Measurements from ENCODE around the gene NIPBL.
A peak's percentile ranks its signal among the peaks of the same experiment; 100 is the strongest.
"Not testable (repeated sequence)": the region's sequence is repeated elsewhere in the genome, so short reads cannot be mapped to it uniquely, and the experiment has no call there.

Gene NIPBL

GRCh38 chr5:36876299-36876964 lies at the start of gene NIPBL:
NIPBL (plus strand) TSS chr5:36876769; CDS start chr5:36953697, 76,928 bp downstream.
- Mint-ChIP-seq H3K9me3 (no peaks in the 10 kb centered on the region), H3K4me3 (peak within 1 kb of the TSS; percentile 92), H3K27ac (peak within 1 kb of the TSS; percentile 98), H3K36me3 (ENCODE audit: low read depth) (peaks cover 41% of the 10 kb centered on the region), H3K27me3 (no peaks in the 10 kb centered on the region), H3K4me1 (ENCODE audit: low read depth) (peaks cover 54% of the 10 kb centered on the region)
- peak; percentile 89 for DNase-seq

GRCh38 chr5:36832274-36832673 lies 44.3 kb upstream of the NIPBL start:
- Mint-ChIP-seq H3K9me3 (no peaks in the 10 kb centered on the region), H3K36me3 (ENCODE audit: low read depth) (no peaks in the 10 kb centered on the region), H3K4me1 (ENCODE audit: low read depth) (no peaks in the 10 kb centered on the region), H3K27me3 (peaks cover 13% of the 10 kb centered on the region), H3K4me3 (no peak overlapping the region), H3K27ac (no peak overlapping the region)
- no peak for DNase-seq

- H3K36me3 Mint-ChIP-seq (ENCODE audit: low read depth) = no peaks in the 10 kb centered on the region
- no peaks in the 10 kb centered on the region for H3K4me1 Mint-ChIP-seq (ENCODE audit: low read depth)
- DNase-seq = no peak
- H3K27ac Mint-ChIP-seq = no peak overlapping the region
- no peak overlapping the region for H3K4me3 Mint-ChIP-seq
- peaks cover 3% of the 10 kb centered on the region for H3K9me3 Mint-ChIP-seq
- peaks cover 15% of the 10 kb centered on the region for H3K27me3 Mint-ChIP-seq
Observed at GRCh38 chr5:36836831-36837230, 39.7 kb upstream of the NIPBL start.

GRCh38 chr5:36839489-36840476 lies 36.8 kb upstream of the NIPBL start:
- no peaks in the 10 kb centered on the region for H3K36me3 Mint-ChIP-seq (ENCODE audit: low read depth)
- peaks cover 9% of the 10 kb centered on the region for H3K27me3 Mint-ChIP-seq
- H3K4me3 Mint-ChIP-seq = no peak overlapping the region
- H3K27ac Mint-ChIP-seq = no peak overlapping the region
- no peak for DNase-seq
- H3K9me3 Mint-ChIP-seq = peaks cover 3% of the 10 kb centered on the region
- peaks cover 12% of the 10 kb centered on the region for H3K4me1 Mint-ChIP-seq (ENCODE audit: low read depth)

- Mint-ChIP-seq H3K27ac (no peak overlapping the region), H3K36me3 (ENCODE audit: low read depth) (no peaks in the 10 kb centered on the region), H3K27me3 (peaks cover 9% of the 10 kb centered on the region), H3K9me3 (peaks cover 3% of the 10 kb centered on the region), H3K4me1 (ENCODE audit: low read depth) (peaks cover 14% of the 10 kb centered on the region), H3K4me3 (no peak overlapping the region)
- DNase-seq = no peak
Observed at GRCh38 chr5:36841677-36842076, 34.9 kb upstream of the NIPBL start.

GRCh38 chr5:36842087-36842486 lies 34.5 kb upstream of the NIPBL start:
- Mint-ChIP-seq H3K4me3 (no peak overlapping the region), H3K27ac (no peak overlapping the region), H3K36me3 (ENCODE audit: low read depth) (no peaks in the 10 kb centered on the region), H3K27me3 (peaks cover 9% of the 10 kb centered on the region), H3K9me3 (peaks cover 3% of the 10 kb centered on the region), H3K4me1 (ENCODE audit: low read depth) (peaks cover 14% of the 10 kb centered on the region)
- DNase-seq = no peak

- Mint-ChIP-seq H3K27ac (no peak overlapping the region), H3K4me3 (no peak overlapping the region), H3K9me3 (peaks cover 3% of the 10 kb centered on the region), H3K4me1 (ENCODE audit: low read depth) (peaks cover 14% of the 10 kb centered on the region), H3K36me3 (ENCODE audit: low read depth) (no peaks in the 10 kb centered on the region), H3K27me3 (peaks cover 5% of the 10 kb centered on the region)
- no peak for DNase-seq
Observed at GRCh38 chr5:36844305-36844704, 32.3 kb upstream of the NIPBL start.

GRCh38 chr5:36848545-36848944 lies 28.0 kb upstream of the NIPBL start:
- H3K27ac Mint-ChIP-seq; H3K27me3 Mint-ChIP-seq; H3K4me3 Mint-ChIP-seq; DNase-seq; H3K9me3 Mint-ChIP-seq; H3K36me3 Mint-ChIP-seq (ENCODE audit: low read depth): not testable (repeated sequence)
- peaks cover 16% of the 10 kb centered on the region for H3K4me1 Mint-ChIP-seq (ENCODE audit: low read depth)

GRCh38 chr5:36852903-36853302 lies 23.7 kb upstream of the NIPBL start:
- H3K27me3 Mint-ChIP-seq; DNase-seq; H3K36me3 Mint-ChIP-seq (ENCODE audit: low read depth): not testable (repeated sequence)

GRCh38 chr5:36854402-36855140 lies 22.0 kb upstream of the NIPBL start:
- DNase-seq = no peak
- Mint-ChIP-seq H3K27ac (no peak overlapping the region), H3K36me3 (ENCODE audit: low read depth) (no peaks in the 10 kb centered on the region), H3K4me1 (ENCODE audit: low read depth) (peaks cover 5% of the 10 kb centered on the region), H3K27me3 (peaks cover 11% of the 10 kb centered on the region), H3K4me3 (no peak overlapping the region), H3K9me3 (no peaks in the 10 kb centered on the region)

More at GRCh38 chr5:36852903-36853302, 23.7 kb upstream of the NIPBL start:
- not testable (repeated sequence) for H3K4me3 Mint-ChIP-seq; H3K4me1 Mint-ChIP-seq (ENCODE audit: low read depth); H3K9me3 Mint-ChIP-seq; H3K27ac Mint-ChIP-seq

GRCh38 chr5:36855141-36855495 lies 21.5 kb upstream of the NIPBL start:
- Mint-ChIP-seq H3K4me3 (no peak overlapping the region), H3K27me3 (peaks cover 16% of the 10 kb centered on the region), H3K27ac (no peak overlapping the region), H3K36me3 (ENCODE audit: low read depth) (no peaks in the 10 kb centered on the region), H3K4me1 (ENCODE audit: low read depth) (peaks cover 5% of the 10 kb centered on the region), H3K9me3 (no peaks in the 10 kb centered on the region)
- DNase-seq = no peak

- Mint-ChIP-seq H3K9me3 (peaks cover 3% of the 10 kb centered on the region), H3K36me3 (ENCODE audit: low read depth) (peaks cover 5% of the 10 kb centered on the region), H3K27me3 (peaks cover 26% of the 10 kb centered on the region), H3K27ac (no peak overlapping the region), H3K4me1 (ENCODE audit: low read depth) (no peaks in the 10 kb centered on the region), H3K4me3 (no peak overlapping the region)
- no peak for DNase-seq
Observed at GRCh38 chr5:36861871-36862270, 14.7 kb upstream of the NIPBL start.

- no peaks in the 10 kb centered on the region for H3K27me3 Mint-ChIP-seq
- H3K4me3 Mint-ChIP-seq = no peak overlapping the region
Observed at GRCh38 chr5:36870399-36871040, 6.0 kb upstream of the NIPBL start.

GRCh38 chr5:36874465-36874864 lies 2.1 kb upstream of the NIPBL start:
- DNase-seq = no peak
- Mint-ChIP-seq H3K9me3 (no peaks in the 10 kb centered on the region), H3K27me3 (no peaks in the 10 kb centered on the region), H3K4me1 (ENCODE audit: low read depth) (peaks cover 52% of the 10 kb centered on the region), H3K36me3 (ENCODE audit: low read depth) (peaks cover 44% of the 10 kb centered on the region), H3K27ac (peak overlapping the region; percentile 98), H3K4me3 (peak overlapping the region; percentile 92)

More at GRCh38 chr5:36870399-36871040, 6.0 kb upstream of the NIPBL start:
- peaks cover 3% of the 10 kb centered on the region for H3K9me3 Mint-ChIP-seq
- peaks cover 32% of the 10 kb centered on the region for H3K36me3 Mint-ChIP-seq (ENCODE audit: low read depth)
- H3K27ac Mint-ChIP-seq = no peak overlapping the region
- no peak for DNase-seq
- H3K4me1 Mint-ChIP-seq (ENCODE audit: low read depth) = peaks cover 41% of the 10 kb centered on the region
